HepG2 (cell line): ENCODE data around the gene EFCAB13. TPM values are rescaled to one million over a fixed set of nuclear protein-coding genes. Genes with fewer than 3 reads are reported as not detected.
A peak's percentile ranks its signal among the peaks of the same experiment; 100 is the strongest.

Source experiments
- ATF1 ChIP-seq: IDR thresholded peaks from 2 replicates; pipeline ENCODE4 v1.6.1; 2016; ENCODE audit warnings: mild to moderate bottlenecking, control low read depth
- CENPX ChIP-seq: sonication (generic); formaldehyde crosslinking; IDR thresholded peaks from 2 replicates; pipeline ENCODE4 v1.9.0; 2021; ENCODE audit warnings: mild to moderate bottlenecking, missing genetic modification reagents, moderate library complexity
- DMAP1 ChIP-seq: IDR thresholded peaks from 2 replicates; pipeline ENCODE4 v1.6.1; 2016
- FOXK1 ChIP-seq: sonication (generic); formaldehyde crosslinking; IDR thresholded peaks from 2 replicates; pipeline ENCODE4 v1.4.0; 2020; ENCODE audit warnings: low read depth, missing genetic modification reagents, borderline replicate concordance
- HMG20A ChIP-seq: IDR thresholded peaks from 2 replicates; pipeline ENCODE4 v1.6.1; 2016; ENCODE audit warnings: borderline replicate concordance
- HOXA7 ChIP-seq: sonication (generic); formaldehyde crosslinking; IDR thresholded peaks from 2 replicates; pipeline ENCODE4 v1.8.1; 2022; ENCODE audit warnings: mild to moderate bottlenecking, missing genetic modification reagents, moderate library complexity
- KLF15 ChIP-seq: sonication (generic); formaldehyde crosslinking; IDR thresholded peaks from 2 replicates; pipeline ENCODE4 v1.8.1; 2023; ENCODE audit warnings: borderline replicate concordance, mild to moderate bottlenecking, inconsistent platforms, missing genetic modification reagents, mixed read lengths
- KMT2B ChIP-seq: IDR thresholded peaks from 2 replicates; pipeline ENCODE4 v1.6.1; 2016; ENCODE audit warnings: missing genetic modification reagents, missing compliant biosample characterization
- MYC ChIP-seq: sonication (generic); formaldehyde crosslinking; IDR thresholded peaks from 2 replicates; pipeline ENCODE4 v1.9.0; 2021; ENCODE audit warnings: missing genetic modification reagents, borderline replicate concordance
- NR3C1 ChIP-seq: sonication (generic); formaldehyde crosslinking; IDR thresholded peaks from 2 replicates; pipeline ENCODE4 v1.4.0; 2020; ENCODE audit warnings: missing genetic modification reagents
- PTBP1 ChIP-seq: fragments of 200-400 bp; formaldehyde crosslinking; IDR thresholded peaks from 2 replicates; pipeline ENCODE4 v1.6.1; 2018; ENCODE audit warnings: low read length, low read depth; ENCODE audit not compliant: poor library complexity, severe bottlenecking
- SMAD3 ChIP-seq: sonication (generic); formaldehyde crosslinking; IDR thresholded peaks from 2 replicates; pipeline ENCODE4 v1.4.0; 2020; ENCODE audit warnings: missing genetic modification reagents
- TOPORS ChIP-seq: sonication (generic); formaldehyde crosslinking; IDR thresholded peaks from 2 replicates; pipeline ENCODE4 v1.8.0; 2023; ENCODE audit warnings: mild to moderate bottlenecking, missing genetic modification reagents
- ZBTB42 ChIP-seq: sonication (generic); formaldehyde crosslinking; IDR thresholded peaks from 2 replicates; pipeline ENCODE4 v1.5.0; 2020; ENCODE audit warnings: mild to moderate bottlenecking, missing genetic modification reagents
- ZNF251 ChIP-seq: sonication (generic); formaldehyde crosslinking; IDR thresholded peaks from 2 replicates; pipeline ENCODE4 v1.9.0; 2021; ENCODE audit warnings: mild to moderate bottlenecking, missing genetic modification reagents
- ZNF292 ChIP-seq: sonication (generic); formaldehyde crosslinking; IDR thresholded peaks from 2 replicates; pipeline ENCODE4 v1.8.1; 2022; ENCODE audit warnings: mild to moderate bottlenecking, low read depth, missing genetic modification reagents, borderline replicate concordance
- ZNF354B ChIP-seq: sonication (generic); formaldehyde crosslinking; IDR thresholded peaks from 2 replicates; pipeline ENCODE4 v1.8.0; 2022; ENCODE audit warnings: mild to moderate bottlenecking, missing genetic modification reagents
- ZNF546 ChIP-seq: sonication (generic); formaldehyde crosslinking; conservative IDR thresholded peaks from 2 replicates; pipeline ENCODE4 v1.8.1; 2023; ENCODE audit warnings: mild to moderate bottlenecking, missing genetic modification reagents
- ZNF552 ChIP-seq: sonication (generic); formaldehyde crosslinking; IDR thresholded peaks from 2 replicates; pipeline ENCODE4 v1.9.0; 2022; ENCODE audit warnings: missing genetic modification reagents, mild to moderate bottlenecking, borderline replicate concordance
- ZNF598 ChIP-seq: sonication (generic); formaldehyde crosslinking; IDR thresholded peaks from 2 replicates; pipeline ENCODE4 v1.5.1; 2020; ENCODE audit warnings: mild to moderate bottlenecking, missing genetic modification reagents, borderline replicate concordance
- ZNF746 ChIP-seq: sonication (generic); formaldehyde crosslinking; IDR thresholded peaks from 2 replicates; pipeline ENCODE4 v1.8.0; 2022; ENCODE audit warnings: mild to moderate bottlenecking, missing genetic modification reagents
- ZNF782 ChIP-seq: sonication (generic); formaldehyde crosslinking; IDR thresholded peaks from 2 replicates; pipeline ENCODE4 v1.4.0; 2020; ENCODE audit warnings: missing genetic modification reagents, mild to moderate bottlenecking, borderline replicate concordance
- ZNF891 ChIP-seq: sonication (generic); formaldehyde crosslinking; IDR thresholded peaks from 2 replicates; pipeline ENCODE4 v1.5.0; 2020; ENCODE audit warnings: mild to moderate bottlenecking, missing genetic modification reagents
- polyA plus RNA-seq, 8 experiments: library from polyadenylated mRNA; depleted of rRNA in 3 of 8; stranded (reverse) in 7 of 8; unstranded in 1 of 8; fragments of >200 nt; fragmentation: Illumina TruSeq in 4 of 8; extraction: Trizol in 4 of 8; gene quantifications; 2 replicates each; pipeline versions ENCODE4 v1.2.1 to v1.2.3, GENCODE V29; 2011 to 2016; ENCODE audit warnings: low read depth in 4 of 8, missing spikeins in 1 of 8, mixed read lengths in 1 of 8; ENCODE audit not compliant: insufficient read depth in 1 of 8
- total RNA-seq, 5 experiments: library from RNA; depleted of rRNA; stranded (reverse); fragments of >200 nt; fragmentation: Illumina TruSeq; extraction: Trizol; gene quantifications; 2 replicates each; pipeline ENCODE4 v1.2.3, GENCODE V29; 2016; ENCODE audit warnings: low read depth in 1 of 5
- TF ChIP-seq, protein P1 (sequence below): sonication (generic); formaldehyde crosslinking; IDR thresholded peaks from 2 replicates; pipeline ENCODE4 v1.9.0; 2021; ENCODE audit warnings: missing genetic modification reagents, borderline replicate concordance
- TF ChIP-seq, protein P2 (sequence below): sonication (generic); formaldehyde crosslinking; IDR thresholded peaks from 2 replicates; pipeline ENCODE4 v1.5.0; 2020; ENCODE audit warnings: missing genetic modification reagents, mild to moderate bottlenecking, borderline replicate concordance
- TF ChIP-seq, protein P3 (sequence below): sonication (generic); formaldehyde crosslinking; IDR thresholded peaks from 2 replicates; pipeline ENCODE4 v1.4.0; 2020; ENCODE audit warnings: missing genetic modification reagents

EFCAB13 gene
- total and polyA plus RNA-seq, 2 of the 13 experiments (the other 11 are each of a cell fraction or from before 2014, with no cell fraction given) = 0.22 to 0.71 TPM

DNA sequence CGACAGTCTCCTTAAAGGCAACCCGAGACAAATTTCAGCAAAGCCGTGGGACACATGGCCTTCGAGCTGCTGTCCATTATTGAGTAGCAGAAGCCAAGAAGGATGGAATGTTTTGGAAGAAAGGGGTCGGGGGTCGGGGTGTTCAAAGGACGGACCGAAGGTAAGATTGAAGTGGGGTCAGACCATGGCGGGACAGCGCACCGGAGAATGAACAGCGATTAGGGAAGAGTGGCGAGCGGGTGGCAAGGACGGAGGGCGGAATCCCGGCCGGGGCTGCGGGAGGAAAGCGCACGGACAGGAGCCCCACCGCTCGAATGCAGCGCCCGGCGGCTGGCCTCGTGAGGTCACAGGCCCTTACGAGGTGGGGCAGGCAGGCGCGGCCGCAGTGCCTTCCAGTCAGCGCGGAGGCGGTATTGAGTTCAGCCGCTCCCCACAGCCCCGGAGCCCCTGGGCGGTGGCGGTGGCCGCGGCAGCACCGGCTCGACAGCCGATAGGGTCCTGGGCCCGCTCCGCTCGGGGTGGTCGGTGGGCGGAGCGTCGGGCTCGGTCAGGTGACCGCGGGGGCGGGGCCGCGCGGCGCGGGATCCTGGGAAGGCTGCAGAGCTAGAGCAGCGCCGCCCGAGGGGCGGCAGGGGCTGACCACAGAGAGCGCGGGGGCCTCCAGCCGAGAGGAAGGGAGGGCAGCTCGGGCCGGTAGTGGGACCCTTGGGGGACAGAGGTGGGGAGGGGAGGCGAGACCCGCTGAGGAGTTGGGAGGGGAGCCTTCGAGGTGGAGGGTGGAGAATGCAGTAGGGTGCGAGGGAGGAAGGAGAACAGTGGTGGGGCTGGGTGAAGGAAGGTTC lies at the start of gene EFCAB13 (continued):
- TF ChIP-seq ZBTB42 (no peak; the same call in none of the 2 replicates), DMAP1 (CRISPR knock-in tag) (peak; percentile 62; the same call in 1 of the 2 replicates), MYC (CRISPR knock-in tag) (peak; percentile 84; the same call in 1 of the 2 replicates), SMAD3 (CRISPR knock-in tag) (no peak), FOXK1 (CRISPR knock-in tag) (peak; percentile 52; the same call in 1 of the 2 replicates), HMG20A (CRISPR knock-in tag) (no peak), ZNF354B (CRISPR knock-in tag) (no peak), ZNF251 (CRISPR knock-in tag) (no peak), ZNF546 (peak; percentile 97), ZNF746 (CRISPR knock-in tag) (no peak; the same call in none of the 2 replicates), ZNF782 (CRISPR knock-in tag) (peak; percentile 98), ZNF598 (CRISPR knock-in tag) (peak; percentile 72), HOXA7 (CRISPR knock-in tag) (peak; percentile 97), ZNF552 (peak; percentile 96; the same call in 1 of the 2 replicates), NR3C1 (no peak), ZNF292 (CRISPR knock-in tag) (peak; percentile 55; the same call in 1 of the 2 replicates), TOPORS (CRISPR knock-in tag) (peak; percentile 85; the same call in 1 of the 2 replicates), KMT2B (CRISPR knock-in tag) (peak; percentile 91), ZNF891 (CRISPR knock-in tag) (peak; percentile 88; the same call in 1 of the 2 replicates), KLF15 (peak; percentile 6; the same call in 1 of the 2 replicates), ATF1 (CRISPR knock-in tag) (no peak), CENPX (CRISPR knock-in tag) (no peak), PTBP1 (no peak)
- TF ChIP-seq, protein P1, sequence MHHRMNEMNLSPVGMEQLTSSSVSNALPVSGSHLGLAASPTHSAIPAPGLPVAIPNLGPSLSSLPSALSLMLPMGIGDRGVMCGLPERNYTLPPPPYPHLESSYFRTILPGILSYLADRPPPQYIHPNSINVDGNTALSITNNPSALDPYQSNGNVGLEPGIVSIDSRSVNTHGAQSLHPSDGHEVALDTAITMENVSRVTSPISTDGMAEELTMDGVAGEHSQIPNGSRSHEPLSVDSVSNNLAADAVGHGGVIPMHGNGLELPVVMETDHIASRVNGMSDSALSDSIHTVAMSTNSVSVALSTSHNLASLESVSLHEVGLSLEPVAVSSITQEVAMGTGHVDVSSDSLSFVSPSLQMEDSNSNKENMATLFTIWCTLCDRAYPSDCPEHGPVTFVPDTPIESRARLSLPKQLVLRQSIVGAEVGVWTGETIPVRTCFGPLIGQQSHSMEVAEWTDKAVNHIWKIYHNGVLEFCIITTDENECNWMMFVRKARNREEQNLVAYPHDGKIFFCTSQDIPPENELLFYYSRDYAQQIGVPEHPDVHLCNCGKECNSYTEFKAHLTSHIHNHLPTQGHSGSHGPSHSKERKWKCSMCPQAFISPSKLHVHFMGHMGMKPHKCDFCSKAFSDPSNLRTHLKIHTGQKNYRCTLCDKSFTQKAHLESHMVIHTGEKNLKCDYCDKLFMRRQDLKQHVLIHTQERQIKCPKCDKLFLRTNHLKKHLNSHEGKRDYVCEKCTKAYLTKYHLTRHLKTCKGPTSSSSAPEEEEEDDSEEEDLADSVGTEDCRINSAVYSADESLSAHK (CRISPR knock-in tag) = peak; percentile 85; the same call in 1 of the 2 replicates
- TF ChIP-seq, protein P2, sequence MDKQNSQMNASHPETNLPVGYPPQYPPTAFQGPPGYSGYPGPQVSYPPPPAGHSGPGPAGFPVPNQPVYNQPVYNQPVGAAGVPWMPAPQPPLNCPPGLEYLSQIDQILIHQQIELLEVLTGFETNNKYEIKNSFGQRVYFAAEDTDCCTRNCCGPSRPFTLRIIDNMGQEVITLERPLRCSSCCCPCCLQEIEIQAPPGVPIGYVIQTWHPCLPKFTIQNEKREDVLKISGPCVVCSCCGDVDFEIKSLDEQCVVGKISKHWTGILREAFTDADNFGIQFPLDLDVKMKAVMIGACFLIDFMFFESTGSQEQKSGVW = peak; percentile 85; the same call in 1 of the 2 replicates
- TF ChIP-seq, protein P3, sequence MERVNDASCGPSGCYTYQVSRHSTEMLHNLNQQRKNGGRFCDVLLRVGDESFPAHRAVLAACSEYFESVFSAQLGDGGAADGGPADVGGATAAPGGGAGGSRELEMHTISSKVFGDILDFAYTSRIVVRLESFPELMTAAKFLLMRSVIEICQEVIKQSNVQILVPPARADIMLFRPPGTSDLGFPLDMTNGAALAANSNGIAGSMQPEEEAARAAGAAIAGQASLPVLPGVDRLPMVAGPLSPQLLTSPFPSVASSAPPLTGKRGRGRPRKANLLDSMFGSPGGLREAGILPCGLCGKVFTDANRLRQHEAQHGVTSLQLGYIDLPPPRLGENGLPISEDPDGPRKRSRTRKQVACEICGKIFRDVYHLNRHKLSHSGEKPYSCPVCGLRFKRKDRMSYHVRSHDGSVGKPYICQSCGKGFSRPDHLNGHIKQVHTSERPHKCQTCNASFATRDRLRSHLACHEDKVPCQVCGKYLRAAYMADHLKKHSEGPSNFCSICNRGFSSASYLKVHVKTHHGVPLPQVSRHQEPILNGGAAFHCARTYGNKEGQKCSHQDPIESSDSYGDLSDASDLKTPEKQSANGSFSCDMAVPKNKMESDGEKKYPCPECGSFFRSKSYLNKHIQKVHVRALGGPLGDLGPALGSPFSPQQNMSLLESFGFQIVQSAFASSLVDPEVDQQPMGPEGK (CRISPR knock-in tag) = peak; percentile 87
